HG03571 (cell line): ENCODE data around the gene CACNA1B.

Experiments
- ATAC-seq: cut with Tn5 transposase; IDR thresholded peaks from one replicate; pipeline ENCODE4 v1.9.1; 2021; ENCODE audit not compliant: unreplicated experiment

The CACNA1B gene

GRCh38 chr9:138025908-138026307, 148.3 kb downstream of the CACNA1B start:
- ATAC-seq = no peak

GRCh38 chr9:138028596-138028995, 151.0 kb downstream of the CACNA1B start:
- ATAC-seq = no peak

GRCh38 chr9:138031186-138031585, 153.6 kb downstream of the CACNA1B start:
- ATAC-seq = no peak

GRCh38 chr9:138033950-138034349, 156.4 kb downstream of the CACNA1B start:
- no peak for ATAC-seq

- ATAC-seq = no peak
These were observed 159.6 kb downstream of the CACNA1B start for GRCh38 chr9:138037140-138037539.

- ATAC-seq = no peak
These were observed 160.7 kb downstream of the CACNA1B start for GRCh38 chr9:138038244-138038671.

- ATAC-seq = no peak
These were observed 163.2 kb downstream of the CACNA1B start for GRCh38 chr9:138040446-138041430.

GRCh38 chr9:138042146-138042545, 164.6 kb downstream of the CACNA1B start:
- no peak for ATAC-seq

- no peak for ATAC-seq
These were observed 165.1 kb downstream of the CACNA1B start for GRCh38 chr9:138042640-138043039.

GRCh38 chr9:138043061-138043410, 165.5 kb downstream of the CACNA1B start:
- ATAC-seq = no peak

- ATAC-seq = no peak
These were observed 166.1 kb downstream of the CACNA1B start for GRCh38 chr9:138043411-138044345.

GRCh38 chr9:138044485-138045383, 167.2 kb downstream of the CACNA1B start:
- ATAC-seq = no peak

GRCh38 chr9:138045541-138046490, 168.2 kb downstream of the CACNA1B start:
- no peak for ATAC-seq

- ATAC-seq = no peak
These were observed 169.2 kb downstream of the CACNA1B start for GRCh38 chr9:138046641-138047301.

- no peak for ATAC-seq
These were observed 170.0 kb downstream of the CACNA1B start for GRCh38 chr9:138047469-138048040.

- no peak for ATAC-seq
These were observed 170.6 kb downstream of the CACNA1B start for GRCh38 chr9:138048184-138048583.

- ATAC-seq = no peak
These were observed 171.7 kb downstream of the CACNA1B start for GRCh38 chr9:138049085-138049778.
